Keratinocyte (primary cell): ENCODE results near the gene CACNA1C. TPM values are rescaled to one million over a fixed set of nuclear protein-coding genes. Genes with fewer than 3 reads are reported as not detected.

ENCODE experiments used
- DNase-seq: peaks from one replicate; pipeline ENCODE4 v3.0.0-alpha.2; 2011; ENCODE audit warnings: low read depth, missing footprints, low spot score
- FAIRE-seq: peaks from 2 replicates; lab custom pipeline; 2011; peaks lifted over from hg19 to GRCh38; lab: Jason Lieb, UNC
- H2AFZ ChIP-seq: 2 replicates; pipeline ENCODE4 v1.6.0; 2012; ENCODE audit warnings: low read length, control low read depth, inconsistent platforms; ENCODE audit not compliant: control insufficient read depth
- H3K27ac ChIP-seq: 2 replicates; pipeline ENCODE4 v1.5.1; 2011; ENCODE audit warnings: low read length; ENCODE audit not compliant: control insufficient read depth, insufficient read depth
- H3K27me3 ChIP-seq: 3 replicates; pipeline ENCODE4 v1.6.0; 2011; ENCODE audit warnings: low read length; ENCODE audit not compliant: control insufficient read depth, insufficient read depth; ENCODE audit errors: extremely low read depth
- H3K36me3 ChIP-seq, 2 experiments: 2 replicates in 1 of 2; 3 replicates in 1 of 2; pipeline ENCODE4 v1.5.1; 2011; ENCODE audit warnings: low read length in 2 of 2, mild to moderate bottlenecking in 1 of 2; ENCODE audit not compliant: control insufficient read depth in 2 of 2, insufficient read depth in 2 of 2; ENCODE audit errors: extremely low read depth in 1 of 2
- H3K4me1 ChIP-seq: 3 replicates; pipeline ENCODE4 v1.5.1; 2011; ENCODE audit warnings: low read length; ENCODE audit not compliant: control insufficient read depth, insufficient read depth; ENCODE audit errors: extremely low read depth
- H3K4me2 ChIP-seq: 3 replicates; pipeline ENCODE4 v1.6.0; 2011; ENCODE audit warnings: low read depth, low read length; ENCODE audit not compliant: control insufficient read depth, insufficient read depth; ENCODE audit errors: extremely low read depth
- H3K4me3 ChIP-seq, 3 experiments: fragments of 200-600 bp in 1 of 3; sonication (generic) in 1 of 3; 2 replicates in 2 of 3; 3 replicates in 1 of 3; pipeline ENCODE4 v1.5.1; 2011 to 2016; ENCODE audit warnings: low read length in 3 of 3, mild to moderate bottlenecking in 3 of 3, control low read depth in 2 of 3, inconsistent platforms in 1 of 3, low read depth in 1 of 3, mixed read lengths in 1 of 3, mixed run types in 1 of 3, moderate library complexity in 1 of 3; ENCODE audit not compliant: control insufficient read depth in 2 of 3, insufficient read depth in 2 of 3; ENCODE audit errors: extremely low read depth in 1 of 3
- H3K79me2 ChIP-seq: 2 replicates; pipeline ENCODE4 v1.6.0; 2012; ENCODE audit warnings: low read length; ENCODE audit not compliant: control insufficient read depth, insufficient read depth
- H3K9ac ChIP-seq: 3 replicates; pipeline ENCODE4 v1.6.0; 2011; ENCODE audit warnings: low read length; ENCODE audit not compliant: control insufficient read depth, insufficient read depth; ENCODE audit errors: extremely low read depth
- H3K9me1 ChIP-seq: 3 replicates; pipeline ENCODE4 v1.6.0; 2011; ENCODE audit warnings: low read length; ENCODE audit not compliant: control insufficient read depth, insufficient read depth; ENCODE audit errors: extremely low read depth
- H3K9me3 ChIP-seq: 2 replicates; pipeline ENCODE4 v1.5.1; 2012; ENCODE audit warnings: low read depth, low read length; ENCODE audit not compliant: control insufficient read depth
- H4K20me1 ChIP-seq: 3 replicates; pipeline ENCODE4 v1.6.0; 2011; ENCODE audit warnings: low read length; ENCODE audit not compliant: control insufficient read depth, insufficient read depth; ENCODE audit errors: extremely low read depth
- CTCF ChIP-seq, 3 experiments: IDR thresholded peaks in 1 of 3; conservative IDR thresholded peaks in 1 of 3; optimal IDR thresholded peaks in 1 of 3; 2 replicates in 2 of 3; 3 replicates in 1 of 3; pipeline versions ENCODE3 to v1.5.1; 2011; ENCODE audit warnings: low read length in 3 of 3, mild to moderate bottlenecking in 3 of 3, moderate library complexity in 2 of 3, control low read depth in 1 of 3, inconsistent platforms in 1 of 3; ENCODE audit not compliant: insufficient read depth in 2 of 3; ENCODE audit errors: extremely low read depth in 1 of 3
- EZH2 ChIP-seq: IDR thresholded peaks from one replicate; pipeline ENCODE4 v1.6.1; 2012; ENCODE audit warnings: inconsistent platforms, mild to moderate bottlenecking, low read length, moderate library complexity
- dilution Hi-C: fragments of 300-500 bp; cut with MboI; formaldehyde crosslinking; loops from one replicate; pipeline ENCODE4 v1.7.0; 2020; ENCODE audit warnings: low sequenced_read_pairs; ENCODE audit not compliant: extremely low pct_ligation_motif_present
- polyA plus RNA-seq, 5 experiments: library from polyadenylated mRNA; depleted of rRNA in 3 of 5; stranded (reverse) in 3 of 5; stranded (forward) in 1 of 5; unstranded in 1 of 5; fragments of >200 nt; gene quantifications; 1 replicate in 1 of 5; 2 replicates in 3 of 5; 3 replicates in 1 of 5; pipeline versions ENCODE4 v1.2.1 to v1.2.3, GENCODE V29; 2011 to 2012; ENCODE audit warnings: missing spikeins in 2 of 5, low read depth in 1 of 5, low replicate concordance in 1 of 5

CACNA1C gene
- polyA plus RNA-seq, 1 donor (not counting 4 experiments of a cell fraction or from before 2014, with no cell fraction given): not detected

GRCh38 chr12:2271961-2272360 lies 219.2 kb downstream of the CACNA1C start:
- dilution Hi-C loops: no loop called here
- TF ChIP-seq CTCF (optimal IDR thresholded peaks at IDR 0.05 in 1 of 3, IDR thresholded peaks at IDR 0.05 in 1 of 3, conservative IDR thresholded peaks at IDR 0.05 in 1 of 3; ENCODE audit: extremely low read depth in 1 of 3, insufficient read depth in 2 of 3, low read length in 3 of 3) (no peak), EZH2 (no peak)
- Histone ChIP-seq H3K36me3 (no peaks in the 10 kb centered on the region), H3K27ac (no peak overlapping the region), H3K4me2 (no peak overlapping the region), H3K9ac (no peak overlapping the region), H3K9me3 (no peaks in the 10 kb centered on the region), H4K20me1 (no peaks in the 10 kb centered on the region), H3K27me3 (peaks cover 13% of the 10 kb centered on the region), H2AFZ (no peak overlapping the region), H3K79me2 (no peaks in the 10 kb centered on the region), H3K4me1 (no peaks in the 10 kb centered on the region), H3K9me1 (no peaks in the 10 kb centered on the region), H3K4me3 (no peak overlapping the region)
- DNase-seq (no peak), FAIRE-seq (no peak)

- no peak overlapping the region for H2AFZ ChIP-seq
- no peak overlapping the region for H3K27ac ChIP-seq
- no peaks in the 10 kb centered on the region for H4K20me1 ChIP-seq
- H3K9me1 ChIP-seq: no peaks in the 10 kb centered on the region
- H3K9me3 ChIP-seq: no peaks in the 10 kb centered on the region
- DNase-seq: no peak
- TF ChIP-seq EZH2: no peak
- no peak for TF ChIP-seq CTCF (optimal IDR thresholded peaks at IDR 0.05 in 1 of 3, IDR thresholded peaks at IDR 0.05 in 1 of 3, conservative IDR thresholded peaks at IDR 0.05 in 1 of 3; ENCODE audit: extremely low read depth in 1 of 3, insufficient read depth in 2 of 3, low read length in 3 of 3)
- H3K4me1 ChIP-seq: no peaks in the 10 kb centered on the region
- H3K4me2 ChIP-seq: no peak overlapping the region
- H3K4me3 ChIP-seq: no peak overlapping the region
- peaks cover 6% of the 10 kb centered on the region for H3K27me3 ChIP-seq
- H3K36me3 ChIP-seq: no peaks in the 10 kb centered on the region
- H3K9ac ChIP-seq: no peak overlapping the region
- dilution Hi-C loops: no loop called here
- no peak for FAIRE-seq
- no peaks in the 10 kb centered on the region for H3K79me2 ChIP-seq
These were observed 220.5 kb downstream of the CACNA1C start for GRCh38 chr12:2273288-2273687.
